Stomach (tissue), 9 donors: Measurements from ENCODE around the gene SLC8B1. TPM values are rescaled to one million over a fixed set of nuclear protein-coding genes. Genes with fewer than 3 reads are reported as not detected.
"Not testable (repeated sequence)": the region's sequence is repeated elsewhere in the genome, so short reads cannot be mapped to it uniquely, and the experiment has no call there.

ENCODE experiments used
- DNase-seq, 2 donors: peaks; one replicate each; pipeline versions ENCODE4 v3.0.0 to v3.0.0-alpha.2; 2013 to 2019
- H3K27ac ChIP-seq, 5 donors: fragments of 200-600 bp in 4 of 5; sonication (generic) in 4 of 5; one replicate each; pipeline ENCODE4 v1.5.1; 2013 to 2019; ENCODE audit warnings: mild to moderate bottlenecking in 1 of 5, moderate library complexity in 1 of 5
- H3K27me3 ChIP-seq, 3 donors: fragments of 200-600 bp; sonication (generic); one replicate each; pipeline ENCODE4 v1.5.1; 2017 to 2019; ENCODE audit warnings: mixed run types in 1 of 3
- H3K36me3 ChIP-seq, 4 donors: fragments of 200-600 bp; sonication (generic); 1 replicate in 3 of 4; 2 replicates in 1 of 4; pipeline ENCODE4 v1.5.1; 2016 to 2019
- H3K4me1 ChIP-seq, 4 donors: fragments of 200-600 bp; sonication (generic); one replicate each; pipeline ENCODE4 v1.5.1; 2016 to 2019
- H3K4me3 ChIP-seq, 4 donors: fragments of 200-600 bp; sonication (generic) in 3 of 4; one replicate each; pipeline ENCODE4 v1.5.1; 2016 to 2019; ENCODE audit warnings: mild to moderate bottlenecking in 1 of 4
- H3K9me3 ChIP-seq, 4 donors: fragments of 200-600 bp; sonication (generic); one replicate each; pipeline ENCODE4 v1.5.1; 2016 to 2019
- CTCF ChIP-seq, 7 experiments: fragments of 450-650 bp in 4 of 7; fragments of 200-600 bp in 3 of 7; sonication (generic) in 3 of 7; IDR thresholded peaks; one replicate each; pipeline ENCODE4 v1.5.1; 2016 to 2019; ENCODE audit warnings: antibody characterized with exemption in 7 of 7, control low read depth in 2 of 7, mild to moderate bottlenecking in 1 of 7
- EP300 ChIP-seq: sonication (generic); formaldehyde crosslinking; IDR thresholded peaks from one replicate; pipeline ENCODE4 v1.6.1; 2017; ENCODE audit warnings: antibody characterized with exemption
- POLR2A ChIP-seq, 4 donors: fragments of 450-650 bp; IDR thresholded peaks; one replicate each; pipeline ENCODE4 v1.6.1; 2016; ENCODE audit warnings: antibody characterized with exemption in 4 of 4, control low read depth in 2 of 4, mild to moderate bottlenecking in 1 of 4, moderate library complexity in 1 of 4
- POLR2AphosphoS5 ChIP-seq, 3 donors: sonication (generic); formaldehyde crosslinking; IDR thresholded peaks; one replicate each; pipeline ENCODE4 v1.6.1; 2016; ENCODE audit warnings: antibody characterized with exemption in 3 of 3
- WGBS, 5 donors: extraction: QIAGEN DNeasy Blood & Tissue Kit in 3 of 5; methylation state at CpG; one replicate each; pipeline versions ENCODE4 v1.1.5 to v1.1.7; 2013 to 2018; 5-methylcytosine and 5-hydroxymethylcytosine counted together
- intact Hi-C: fragments of 100-400 bp; cut with DNase I; formaldehyde crosslinking; loops from one replicate; pipeline ENCODE4 v1.15.1; 2023; ENCODE audit warnings: low total_unique reads
- polyA plus RNA-seq, 3 donors: library from polyadenylated mRNA; stranded (reverse); fragments of 200-250 nt; gene quantifications; one replicate each; pipeline ENCODE4 v1.2.3, GENCODE V29; 2013
- total RNA-seq, 5 donors: library from RNA; depleted of rRNA; stranded (reverse); fragments of >200 nt; gene quantifications; one replicate each; pipeline versions ENCODE4 v1.1.0 to v1.2.3, GENCODE V29; 2014 to 2016
- donor health status: healthy with polysubstance abuse.
- donor health status: Bipolar disorder and iron deficiency.
- donor health status: healthy.

SLC8B1 gene
- total and polyA plus RNA-seq, 8 donors: 9.0 to 167 (median 18.6) TPM

GRCh38 chr12:113359133-113359938, 24.4 kb upstream of the SLC8B1 start:
- 38 to 54% (median 48%) methylated on average over 11 of the region's 11 CpGs for WGBS, 5 donors
- intact Hi-C loops: no loop called here
- TF ChIP-seq EP300 (no peak), CTCF (IDR thresholded peaks at IDR 0.05) (no peak), POLR2A (IDR thresholded peaks at IDR 0.05) (no peak), POLR2AphosphoS5 (IDR thresholded peaks at IDR 0.05) (no peak)
- Histone ChIP-seq H3K9me3 (no peaks in the 10 kb centered on the region), H3K27me3 (no peaks in the 10 kb centered on the region), H3K27ac (peak overlapping the region; percentile 84 to 94 (median 88)), H3K4me3 (peak overlapping the region; percentile 77 to 92 (median 86)), H3K4me1 (peaks cover 7 to 34% (median 19%) of the 10 kb centered on the region in 4 donors), H3K36me3 (peaks cover 0 to 13% (median 3%) of the 10 kb centered on the region in 4 donors)
- peak in 1 of 2 donors; percentile 65 for DNase-seq

GRCh38 chr12:113358381-113359132, 23.6 kb upstream of the SLC8B1 start, which contains the start of gene PLBD2:
Gene PLBD2, plus strand, starts transcription at chr12:113358587. Its CDS starts 14 bp downstream, at chr12:113358601.
- intact Hi-C loops: no loop called here
- Histone ChIP-seq H3K27ac (peak within 1 kb of the TSS; percentile 84 to 94 (median 88)), H3K27me3 (no peaks in the 10 kb centered on the region), H3K9me3 (no peaks in the 10 kb centered on the region), H3K4me1 (peaks cover 7 to 34% (median 19%) of the 10 kb centered on the region in 4 donors), H3K4me3 (peak within 1 kb of the TSS; percentile 77 to 92 (median 86)), H3K36me3 (peaks cover 0 to 5% (median 0%) of the 10 kb centered on the region in 4 donors)
- WGBS, 5 donors: 0 to 1% (median 0%) methylated on average over 25 to 67 of the region's 67 CpGs
- DNase-seq: peak; percentile 96 to 98
- TF ChIP-seq POLR2AphosphoS5 (IDR thresholded peaks at IDR 0.05) (peak; percentile 53 to 89 (median 67)), EP300 (no peak)

GRCh38 chr12:113354192-113354591, 19.3 kb upstream of the SLC8B1 start:
- H3K9me3 ChIP-seq, H3K4me3 ChIP-seq, H3K36me3 ChIP-seq, H3K27me3 ChIP-seq, intact Hi-C loops, DNase-seq, H3K27ac ChIP-seq: not testable (repeated sequence)
- H3K4me1 ChIP-seq: peaks cover 4 to 15% (median 7%) of the 10 kb centered on the region in 4 donors
- 84 to 94% (median 90%) methylated on average over 7 of the region's 7 CpGs for WGBS, 5 donors

DNA sequence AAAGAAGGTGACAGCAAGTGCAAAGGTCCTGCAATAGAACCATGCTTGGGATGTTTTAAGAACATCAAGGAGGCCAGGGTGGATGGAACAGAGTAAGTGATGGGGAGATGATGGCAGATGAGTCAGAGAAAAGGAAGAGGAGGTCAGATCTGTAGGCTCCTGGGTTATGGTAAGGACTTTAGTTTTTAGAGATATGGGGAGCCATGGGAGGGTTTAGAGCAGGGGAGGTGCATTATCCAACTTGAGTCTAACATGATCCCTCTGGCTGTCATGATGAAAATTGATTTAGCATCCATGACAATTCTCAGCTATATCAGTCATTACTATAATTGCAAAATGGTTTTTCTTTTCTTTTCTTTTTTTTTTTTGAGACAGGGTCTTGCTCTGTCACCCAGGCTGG, 16.2 kb upstream of the SLC8B1 start:
- Histone ChIP-seq H3K27me3 (peaks cover 0 to 16% (median 0%) of the 10 kb centered on the region in 3 donors), H3K4me3 (no peak overlapping the region), H3K36me3 (no peaks in the 10 kb centered on the region), H3K27ac (no peak overlapping the region), H3K4me1 (no peaks in the 10 kb centered on the region), H3K9me3 (no peaks in the 10 kb centered on the region)
- intact Hi-C loops: no loop called here
- DNase-seq: no peak
- TF ChIP-seq CTCF (IDR thresholded peaks at IDR 0.05) (no peak), POLR2AphosphoS5 (IDR thresholded peaks at IDR 0.05) (no peak), POLR2A (IDR thresholded peaks at IDR 0.05) (no peak), EP300 (no peak)

GRCh38 chr12:113348849-113349536, 14.1 kb upstream of the SLC8B1 start:
- Histone ChIP-seq H3K4me1 (no peaks in the 10 kb centered on the region), H3K4me3 (no peak overlapping the region), H3K27ac (no peak overlapping the region), H3K9me3 (no peaks in the 10 kb centered on the region), H3K36me3 (no peaks in the 10 kb centered on the region), H3K27me3 (peaks cover 0 to 16% (median 0%) of the 10 kb centered on the region in 3 donors)
- TF ChIP-seq POLR2AphosphoS5 (IDR thresholded peaks at IDR 0.05): no peak
- no peak for TF ChIP-seq CTCF (IDR thresholded peaks at IDR 0.05)
- TF ChIP-seq POLR2A (IDR thresholded peaks at IDR 0.05): no peak
- no peak for TF ChIP-seq EP300
- DNase-seq: no peak
- 47 to 68% (median 59%) methylated on average over 19 of the region's 19 CpGs for WGBS, 5 donors
- intact Hi-C loops: no loop called here
